ENCODE data around the gene SLC8A2. TPM values are rescaled to one million over a fixed set of nuclear protein-coding genes. Genes with fewer than 3 reads are reported as not detected.

SLC8A2 gene
- total and polyA plus RNA-seq, 9 donors: 0.07 to 1.3 (median 0.39) TPM; not detected in 3

DNA sequence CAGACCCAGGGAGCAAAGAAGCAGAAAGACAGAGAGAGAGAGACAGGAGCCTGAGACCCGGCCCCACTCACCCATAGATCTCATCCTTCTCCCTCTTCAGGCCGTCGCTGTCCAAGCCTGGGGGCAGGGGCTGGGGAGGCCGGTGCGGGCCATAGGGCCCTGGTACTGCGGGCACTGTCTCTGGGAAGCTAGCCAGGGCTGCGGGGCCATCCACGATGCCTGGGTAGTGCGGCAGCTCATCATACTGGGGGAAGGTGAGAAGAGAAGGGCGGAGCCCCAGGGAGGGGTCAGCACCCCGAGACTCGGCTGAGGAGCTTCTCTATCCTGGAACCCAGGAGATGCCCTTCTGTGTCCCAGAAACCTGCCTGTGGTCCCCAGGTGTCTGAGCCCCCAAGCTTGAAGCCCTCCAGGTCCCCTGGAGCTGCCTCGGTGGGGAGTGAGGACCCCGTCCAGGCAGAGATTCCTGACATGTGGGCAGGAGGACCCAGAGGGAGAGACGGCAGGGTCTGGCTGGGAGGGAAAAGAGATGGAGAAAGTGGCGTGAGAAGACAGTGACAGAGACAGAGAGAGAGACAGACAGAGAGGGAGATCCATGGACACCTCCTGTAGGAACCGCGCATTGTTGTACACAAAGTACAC lies 54.5 kb downstream of the SLC8A2 start:
- peaks cover 3% of the 10 kb centered on the region for H3K4me1 ChIP-seq (ENCODE audit: insufficient read depth)
- TF ChIP-seq POLR2A (IDR thresholded peaks at IDR 0.05) (no peak), EP300 (IDR thresholded peaks at IDR 0.05) (no peak)
- TF ChIP-seq, protein P1, sequence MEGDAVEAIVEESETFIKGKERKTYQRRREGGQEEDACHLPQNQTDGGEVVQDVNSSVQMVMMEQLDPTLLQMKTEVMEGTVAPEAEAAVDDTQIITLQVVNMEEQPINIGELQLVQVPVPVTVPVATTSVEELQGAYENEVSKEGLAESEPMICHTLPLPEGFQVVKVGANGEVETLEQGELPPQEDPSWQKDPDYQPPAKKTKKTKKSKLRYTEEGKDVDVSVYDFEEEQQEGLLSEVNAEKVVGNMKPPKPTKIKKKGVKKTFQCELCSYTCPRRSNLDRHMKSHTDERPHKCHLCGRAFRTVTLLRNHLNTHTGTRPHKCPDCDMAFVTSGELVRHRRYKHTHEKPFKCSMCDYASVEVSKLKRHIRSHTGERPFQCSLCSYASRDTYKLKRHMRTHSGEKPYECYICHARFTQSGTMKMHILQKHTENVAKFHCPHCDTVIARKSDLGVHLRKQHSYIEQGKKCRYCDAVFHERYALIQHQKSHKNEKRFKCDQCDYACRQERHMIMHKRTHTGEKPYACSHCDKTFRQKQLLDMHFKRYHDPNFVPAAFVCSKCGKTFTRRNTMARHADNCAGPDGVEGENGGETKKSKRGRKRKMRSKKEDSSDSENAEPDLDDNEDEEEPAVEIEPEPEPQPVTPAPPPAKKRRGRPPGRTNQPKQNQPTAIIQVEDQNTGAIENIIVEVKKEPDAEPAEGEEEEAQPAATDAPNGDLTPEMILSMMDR (IDR thresholded peaks at IDR 0.05): no peak
- DNase-seq: no peak
- 53 to 67% (median 59%) methylated on average over 18 of the region's 18 CpGs for WGBS, 3 donors
- intact Hi-C loops (cut with DNase I): loop anchor here in 1 of 4 donors (10.0 kb wide), 1 partner anchor 112 kb away; the partner anchor contains the start of gene C5AR1
- H3K36me3 ChIP-seq: no peaks in the 10 kb centered on the region
- H3K9me3 ChIP-seq: no peaks in the 10 kb centered on the region
- no peaks in the 10 kb centered on the region for H3K27me3 ChIP-seq
- no peak overlapping the region for H3K27ac ChIP-seq
- H3K4me3 ChIP-seq: no peak overlapping the region

DNA sequence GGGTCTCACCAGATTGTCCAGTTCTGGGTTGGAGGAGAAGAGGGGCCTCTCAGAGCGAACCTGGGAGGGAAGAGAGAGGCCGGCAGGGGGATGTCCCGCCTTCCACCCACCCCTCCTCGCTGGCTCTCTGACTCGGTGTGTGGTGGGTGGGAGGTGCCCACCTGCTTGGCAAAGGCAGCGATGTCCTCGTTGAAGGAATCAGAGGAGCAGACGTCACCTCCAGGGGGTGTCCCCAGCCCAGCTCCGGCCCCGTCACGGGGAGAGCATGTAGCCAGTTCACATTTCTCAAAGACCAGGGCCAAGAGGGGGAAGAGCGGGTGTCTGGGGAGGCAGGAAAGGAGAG lies 55.1 kb downstream of the SLC8A2 start:
- 68 to 82% (median 72%) methylated on average over 12 of the region's 12 CpGs for WGBS, 3 donors
- Histone ChIP-seq H3K36me3 (no peaks in the 10 kb centered on the region), H3K4me3 (no peak overlapping the region), H3K9me3 (no peaks in the 10 kb centered on the region), H3K27me3 (no peaks in the 10 kb centered on the region), H3K27ac (no peak overlapping the region), H3K4me1 (ENCODE audit: insufficient read depth) (peaks cover 3% of the 10 kb centered on the region)
- DNase-seq: no peak
- intact Hi-C loops (cut with DNase I): loop anchor here in 1 of 4 donors (10.0 kb wide), 1 partner anchor 112 kb away; the partner anchor contains the start of gene C5AR1
- TF ChIP-seq EP300 (IDR thresholded peaks at IDR 0.05) (no peak), POLR2A (IDR thresholded peaks at IDR 0.05) (no peak)

DNA sequence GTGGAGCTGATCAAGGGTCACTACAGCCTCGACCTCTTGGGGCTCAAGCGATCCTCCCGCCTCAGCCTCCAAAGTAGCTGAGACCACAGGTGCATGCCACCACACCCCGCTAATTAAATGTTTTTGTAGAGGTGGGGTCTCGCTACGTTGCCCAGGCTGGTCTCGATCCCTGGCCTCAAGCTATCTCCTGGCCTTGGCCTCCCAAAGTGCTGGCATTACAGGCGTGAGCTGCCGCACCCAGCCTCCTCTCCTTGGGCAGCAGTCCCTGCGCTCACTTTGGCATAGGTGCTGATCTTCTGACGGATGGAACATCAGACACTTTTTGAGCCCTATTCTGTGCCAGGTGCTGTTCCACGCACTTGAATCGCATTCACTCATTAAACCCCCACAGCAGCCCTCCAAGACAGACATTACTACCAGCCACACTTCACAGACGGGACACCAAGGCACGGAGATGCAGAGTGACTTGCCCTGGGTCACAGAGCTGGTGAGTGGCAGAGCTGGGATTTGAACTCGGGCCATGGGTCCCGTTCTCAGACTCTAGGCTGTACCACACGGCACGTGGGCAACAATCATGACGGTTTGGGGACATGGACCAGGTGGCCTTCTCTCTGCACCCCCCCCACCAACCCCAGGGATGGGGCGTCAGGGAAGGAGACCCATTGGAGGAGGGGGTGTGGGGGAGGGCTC lies 55.6 kb downstream of the SLC8A2 start:
- 90 to 92% (median 92%) methylated on average over 21 of the region's 21 CpGs for WGBS, 3 donors
- Histone ChIP-seq H3K36me3 (no peaks in the 10 kb centered on the region), H3K4me1 (ENCODE audit: insufficient read depth) (peaks cover 3% of the 10 kb centered on the region), H3K4me3 (no peak overlapping the region), H3K27ac (no peak overlapping the region), H3K9me3 (no peaks in the 10 kb centered on the region), H3K27me3 (no peaks in the 10 kb centered on the region)
- no peak for DNase-seq
- intact Hi-C loops (cut with DNase I): loop anchor here in 1 of 4 donors (10.0 kb wide), 1 partner anchor 111 kb away; the partner anchor contains the start of gene C5AR1
- TF ChIP-seq POLR2A (IDR thresholded peaks at IDR 0.05) (no peak), EP300 (IDR thresholded peaks at IDR 0.05) (no peak)
- TF ChIP-seq, protein P1 (IDR thresholded peaks at IDR 0.05): no peak

DNA sequence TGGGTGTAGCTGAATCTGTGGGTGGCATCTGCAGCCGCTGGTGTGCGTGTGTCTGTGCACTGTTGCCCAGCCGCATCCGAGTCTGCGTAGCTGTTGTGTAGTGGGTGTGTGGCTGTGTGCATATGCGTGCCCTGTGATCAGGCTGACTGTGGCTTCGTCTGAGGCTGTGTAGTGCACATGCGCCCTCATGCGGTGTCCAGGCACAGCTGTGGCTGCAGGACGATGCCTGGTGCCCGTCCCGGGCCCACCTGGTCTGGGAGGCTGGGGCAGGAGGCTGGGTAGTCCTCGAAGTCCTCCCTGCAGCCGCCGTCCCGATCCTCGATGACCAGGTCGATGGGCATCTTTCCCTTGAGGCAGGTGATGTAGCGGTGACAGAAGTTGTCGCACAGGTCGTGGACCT lies 57.2 kb downstream of the SLC8A2 start:
- Histone ChIP-seq H3K4me1 (ENCODE audit: insufficient read depth) (peaks cover 3% of the 10 kb centered on the region), H3K36me3 (no peaks in the 10 kb centered on the region), H3K4me3 (no peak overlapping the region), H3K27ac (no peak overlapping the region), H3K27me3 (no peaks in the 10 kb centered on the region), H3K9me3 (no peaks in the 10 kb centered on the region)
- 79 to 84% (median 80%) methylated on average over 20 to 21 of the region's 21 CpGs for WGBS, 3 donors
- TF ChIP-seq EP300 (IDR thresholded peaks at IDR 0.05) (no peak), POLR2A (IDR thresholded peaks at IDR 0.05) (no peak)
- TF ChIP-seq, protein P1 (IDR thresholded peaks at IDR 0.05): no peak
- no peak for DNase-seq
- intact Hi-C loops (cut with DNase I): loop anchor here in 1 of 4 donors (10.0 kb wide), 1 partner anchor 110 kb away; the partner anchor contains the start of gene C5AR1

Measured in ovary (tissue), 9 donors.